GM12878 (cell line): ENCODE results near the gene SYN1. TPM values are rescaled to one million over a fixed set of nuclear protein-coding genes. Genes with fewer than 3 reads are reported as not detected.

Source experiments
- EED ChIP-seq: sonication (generic); IDR thresholded peaks from 2 replicates; pipeline ENCODE4 v1.6.1; 2016; ENCODE audit warnings: antibody characterized with exemption, low read depth
- ETV6 ChIP-seq, 2 experiments: fragments of 450-650 bp in 1 of 2; IDR thresholded peaks in 1 of 2; conservative IDR thresholded peaks in 1 of 2; 2 replicates each; pipeline ENCODE4 v1.6.1; 2014; ENCODE audit warnings: antibody characterized with exemption in 1 of 2, borderline replicate concordance in 1 of 2, low read depth in 1 of 2, mild to moderate bottlenecking in 1 of 2, moderate library complexity in 1 of 2
- FOS ChIP-seq: IDR thresholded peaks from 3 replicates; pipeline ENCODE4 v1.6.1; 2011; ENCODE audit warnings: borderline replicate concordance; ENCODE audit not compliant: insufficient read length; ENCODE audit errors: extremely low read depth
- HDGF ChIP-seq: fragments of 450-650 bp; IDR thresholded peaks from 2 replicates; pipeline ENCODE4 v1.6.1; 2016; ENCODE audit warnings: antibody characterized with exemption
- JUND ChIP-seq: IDR thresholded peaks from 2 replicates; pipeline ENCODE4 v1.6.1; 2012; ENCODE audit warnings: low read depth, mild to moderate bottlenecking, low read length, improper control_type of control experiment, moderate library complexity
- NBN ChIP-seq: fragments of 450-650 bp; IDR thresholded peaks from 2 replicates; pipeline ENCODE4 v1.6.1; 2016
- POLR2A ChIP-seq: IDR thresholded peaks from 2 replicates; pipeline ENCODE4 v1.6.1; 2011; ENCODE audit warnings: low read depth, mild to moderate bottlenecking, low read length
- POLR2AphosphoS5 ChIP-seq: IDR thresholded peaks from 2 replicates; pipeline ENCODE4 v1.6.1; 2011; ENCODE audit warnings: mild to moderate bottlenecking, low read length, inconsistent platforms
- TAF1 ChIP-seq: IDR thresholded peaks from 2 replicates; pipeline ENCODE4 v1.6.1; 2011; ENCODE audit warnings: mild to moderate bottlenecking, low read depth, low read length, borderline replicate concordance
- YBX1 ChIP-seq: fragments of 450-650 bp; IDR thresholded peaks from 2 replicates; pipeline ENCODE4 v1.6.1; 2016; ENCODE audit warnings: antibody characterized with exemption
- ZBTB11 ChIP-seq: fragments of 450-650 bp; formaldehyde crosslinking; IDR thresholded peaks from 2 replicates; pipeline ENCODE4 v1.5.0; 2022; ENCODE audit warnings: mild to moderate bottlenecking, missing genetic modification characterization
- ZNF24 ChIP-seq: fragments of 450-650 bp; IDR thresholded peaks from 2 replicates; pipeline ENCODE4 v1.6.1; 2017; ENCODE audit warnings: antibody characterized with exemption, mild to moderate bottlenecking
- polyA plus RNA-seq, 11 experiments: library from polyadenylated mRNA; depleted of rRNA in 4 of 11; unstranded in 6 of 11; stranded (reverse) in 5 of 11; fragments of >200 nt; fragmentation: Nextera tagmentation in 4 of 11; fragmentation: Illumina TruSeq in 1 of 11; extraction: Ambion mirVana in 4 of 11; extraction: Trizol in 1 of 11; gene quantifications; 1 replicate in 1 of 11; 2 replicates in 10 of 11; pipeline versions ENCODE4 v1.2.1 to v1.2.3, GENCODE V29; 2011 to 2016; ENCODE audit warnings: inconsistent platforms in 2 of 11, missing spikeins in 2 of 11, low read depth in 1 of 11
- total RNA-seq, 4 experiments: library from RNA; depleted of rRNA in 3 of 4; stranded (reverse); fragments of >200 nt in 3 of 4; fragmentation: Illumina TruSeq in 1 of 4; extraction: Trizol in 1 of 4; gene quantifications; 2 replicates each; pipeline versions ENCODE4 v1.2.1 to v1.2.3, GENCODE V29; 2013 to 2021

Gene SYN1
- total and polyA plus RNA-seq, 10 of the 15 experiments (the other 5 are each of a cell fraction or from before 2014, with no cell fraction given), result 0.09 to 0.57 (median 0.16) TPM; not detected in 3

GRCh38 chrX:47658684-47659420 lies 39.2 kb upstream of the SYN1 start, which contains the start of gene UXT (continued):
- TF ChIP-seq NBN, result peak; percentile 84
- no peak for TF ChIP-seq EED
- no peak for TF ChIP-seq FOS
- peak; percentile 63; the same call in 1 of the 2 replicates for TF ChIP-seq HDGF
- TF ChIP-seq POLR2AphosphoS5, result peak; percentile 90
- no peak for TF ChIP-seq YBX1
- TF ChIP-seq JUND, result no peak
- TF ChIP-seq TAF1, result peak; percentile 71
- TF ChIP-seq ETV6 (conservative IDR thresholded peaks at IDR 0.05 in 1 of 2, IDR thresholded peaks at IDR 0.05 in 1 of 2; ENCODE audit: borderline replicate concordance in 1 of 2, low read depth in 1 of 2), result no peak
- no peak for TF ChIP-seq ZBTB11
- TF ChIP-seq POLR2A, result peak; percentile 94; the same call in 1 of the 2 replicates
- no peak for TF ChIP-seq ZNF24
